AG04450 (cell line): ENCODE data around the gene MEAF6. TPM values are rescaled to one million over a fixed set of nuclear protein-coding genes. Genes with fewer than 3 reads are reported as not detected.

Experiments
- CTCF ChIA-PET: fragments of 300-600, 350-600 bp; formaldehyde crosslinking; extraction: SDS; loops from one replicate; lab custom pipeline; 2022; ENCODE audit warnings: antibody characterized with exemption, inconsistent platforms; lab: Charles Lee
- POLR2A ChIA-PET: fragments of 350-600 bp; formaldehyde crosslinking; extraction: SDS; loops from one replicate; lab custom pipeline; 2021; ENCODE audit warnings: antibody characterized with exemption, inconsistent platforms; lab: Yijun Ruan, JAX
- DNase-seq: peaks from one replicate; pipeline ENCODE4 v3.0.0-alpha.2; 2011; ENCODE audit warnings: low read depth, low spot score
- H3K27ac ChIP-seq: one replicate; pipeline ENCODE4 v1.5.1; 2012; ENCODE audit warnings: low read depth, low read length, control low read depth
- H3K27me3 ChIP-seq: one replicate; pipeline ENCODE4 v1.6.0; 2012; ENCODE audit warnings: low read length; ENCODE audit not compliant: control insufficient read depth, insufficient read depth
- H3K4me3 ChIP-seq: 2 replicates; pipeline ENCODE4 v1.5.1; 2011; ENCODE audit warnings: mild to moderate bottlenecking, low read depth, low read length, control low read depth
- H3K9me3 ChIP-seq: 2 replicates; pipeline ENCODE4 v1.5.1; 2012; ENCODE audit warnings: low read length; ENCODE audit not compliant: control insufficient read depth, insufficient read depth
- CTCF ChIP-seq: IDR thresholded peaks from 2 replicates; pipeline ENCODE4 v1.5.1; 2011; ENCODE audit warnings: low read depth, low read length, control low read depth, inconsistent platforms
- polyA plus RNA-seq: library from polyadenylated mRNA; depleted of rRNA; stranded (reverse); fragments of >200 nt; gene quantifications from 2 replicates; pipeline ENCODE4 v1.2.3, GENCODE V29; 2011

MEAF6 gene
- polyA plus RNA-seq, 1 experiment, result 69.6 TPM

- H3K9me3 ChIP-seq, result peaks cover 5% of the 10 kb centered on the region; the same call in 1 of the 2 replicates
- peak overlapping the region; percentile 89 for H3K4me3 ChIP-seq
- TF ChIP-seq CTCF, result no peak
- no peaks in the 10 kb centered on the region for H3K27me3 ChIP-seq
- peak overlapping the region; percentile 94 for H3K27ac ChIP-seq
- CTCF ChIA-PET, result interaction anchor here (1.6 to 6.7 kb wide), 3 partner anchors 10 to 127 kb away, joined by 4 to 74 read pairs (median 41); no protein-coding TSS in a partner anchor
- DNase-seq, result no peak
- POLR2A ChIA-PET, result interaction anchor here (4.1 kb wide), 1 partner anchor 10 kb away, joined by 44 read pairs; no protein-coding TSS in a partner anchor
These were observed 37.9 kb downstream of the MEAF6 start for GRCh38 chr1:37476460-37477197.

- Histone ChIP-seq H3K4me3 (peak overlapping the region; percentile 89), H3K9me3 (peaks cover 5% of the 10 kb centered on the region; the same call in 1 of the 2 replicates), H3K27ac (peak overlapping the region; percentile 94), H3K27me3 (no peaks in the 10 kb centered on the region)
- CTCF ChIA-PET, result interaction anchor here (0.6 to 6.7 kb wide), 3 partner anchors 10 to 216 kb away, joined by 3 to 74 read pairs (median 41); no protein-coding TSS in a partner anchor
- POLR2A ChIA-PET, result interaction anchor here (1.2 to 4.1 kb wide), 2 partner anchors 10 to 16 kb away, joined by 3 to 44 read pairs; no protein-coding TSS in a partner anchor
- no peak for TF ChIP-seq CTCF
- DNase-seq, result no peak
These were observed 38.5 kb downstream of the MEAF6 start for GRCh38 chr1:37476087-37476452.

GRCh38 chr1:37475380-37476086, 39.0 kb downstream of the MEAF6 start:
- peak overlapping the region; percentile 89 for H3K4me3 ChIP-seq
- peak overlapping the region; percentile 39 for H3K27ac ChIP-seq
- peaks cover 5% of the 10 kb centered on the region; the same call in 1 of the 2 replicates for H3K9me3 ChIP-seq
- H3K27me3 ChIP-seq, result no peaks in the 10 kb centered on the region
- ChIA-PET CTCF (interaction anchor here (0.6 to 6.7 kb wide), 3 partner anchors 11 to 216 kb away, joined by 3 to 74 read pairs (median 41); no protein-coding TSS in a partner anchor), POLR2A (interaction anchor here (0.5 to 4.1 kb wide), 7 partner anchors 11 to 458 kb away, joined by 3 to 44 read pairs (median 3); partner anchors contain the start of gene YRDC)
- TF ChIP-seq CTCF, result no peak
- no peak for DNase-seq

- H3K4me3 ChIP-seq, result peak overlapping the region; percentile 89
- peak overlapping the region; percentile 75 for H3K27ac ChIP-seq
- CTCF ChIA-PET, result interaction anchor here (5.4 to 6.7 kb wide), 2 partner anchors 12 to 20 kb away, joined by 41 to 74 read pairs; no protein-coding TSS in a partner anchor
- POLR2A ChIA-PET, result interaction anchor here (0.6 to 4.1 kb wide), 7 partner anchors 10 to 458 kb away, joined by 3 to 44 read pairs (median 3); partner anchors contain the start of gene YRDC
- no peaks in the 10 kb centered on the region for H3K27me3 ChIP-seq
- no peak for TF ChIP-seq CTCF
- H3K9me3 ChIP-seq, result peaks cover 5% of the 10 kb centered on the region; the same call in 1 of the 2 replicates
- DNase-seq, result no peak
These were observed 39.7 kb downstream of the MEAF6 start for GRCh38 chr1:37474697-37475379.
